Forelimb muscle (tissue), 1 donor: ENCODE results near the gene ACOXL. TPM values are rescaled to one million over a fixed set of nuclear protein-coding genes. Genes with fewer than 3 reads are reported as not detected.

Experiments
- DNase-seq: peaks from one replicate; pipeline ENCODE4 v3.0.0-alpha.2; 2013; ENCODE audit warnings: low read depth
- polyA plus RNA-seq: library from polyadenylated mRNA; unstranded; fragments of 120-200 nt; gene quantifications from one replicate; pipeline ENCODE4 v1.2.1, GENCODE V29; 2013; ENCODE audit not compliant: insufficient read length

ACOXL gene
- polyA plus RNA-seq, 1 donor = 0.11 TPM

GRCh38 chr2:110977403-110977802, 245.0 kb downstream of the ACOXL start:
- DNase-seq = no peak

- DNase-seq = no peak
Measured at GRCh38 chr2:110978148-110978547, 245.8 kb downstream of the ACOXL start.

- no peak for DNase-seq
Measured at GRCh38 chr2:110978756-110979470, 246.5 kb downstream of the ACOXL start.

- no peak for DNase-seq
Measured at GRCh38 chr2:110979471-110980338, 247.3 kb downstream of the ACOXL start.

- DNase-seq = no peak
Measured at GRCh38 chr2:110980339-110981062, 248.1 kb downstream of the ACOXL start.

- peak; percentile 71 for DNase-seq
Measured at GRCh38 chr2:110983133-110983532, 250.8 kb downstream of the ACOXL start.

GRCh38 chr2:110984694-110985490, 252.5 kb downstream of the ACOXL start:
- DNase-seq = no peak

GRCh38 chr2:110990440-110990839, 258.1 kb downstream of the ACOXL start:
- no peak for DNase-seq

GRCh38 chr2:110991911-110992310, 259.5 kb downstream of the ACOXL start:
- DNase-seq = peak; percentile 85

- DNase-seq = no peak
Measured at GRCh38 chr2:110992886-110993285, 260.5 kb downstream of the ACOXL start.

GRCh38 chr2:110993557-110994231, 261.3 kb downstream of the ACOXL start:
- DNase-seq = no peak

- DNase-seq = no peak
Measured at GRCh38 chr2:110994250-110994961, 262.0 kb downstream of the ACOXL start.

GRCh38 chr2:110995911-110996310, 263.5 kb downstream of the ACOXL start:
- no peak for DNase-seq

GRCh38 chr2:110997331-110998045, 265.1 kb downstream of the ACOXL start:
- DNase-seq = no peak

- DNase-seq = no peak
Measured at GRCh38 chr2:110998311-110998710, 265.9 kb downstream of the ACOXL start.

GRCh38 chr2:110999626-111000025, 267.3 kb downstream of the ACOXL start:
- DNase-seq = no peak

- DNase-seq = no peak
Measured at GRCh38 chr2:111005307-111005706, 272.9 kb downstream of the ACOXL start.

GRCh38 chr2:111005821-111006220, 273.4 kb downstream of the ACOXL start:
- DNase-seq = no peak
